ENCODE results near the gene RIIAD1.

DNA sequence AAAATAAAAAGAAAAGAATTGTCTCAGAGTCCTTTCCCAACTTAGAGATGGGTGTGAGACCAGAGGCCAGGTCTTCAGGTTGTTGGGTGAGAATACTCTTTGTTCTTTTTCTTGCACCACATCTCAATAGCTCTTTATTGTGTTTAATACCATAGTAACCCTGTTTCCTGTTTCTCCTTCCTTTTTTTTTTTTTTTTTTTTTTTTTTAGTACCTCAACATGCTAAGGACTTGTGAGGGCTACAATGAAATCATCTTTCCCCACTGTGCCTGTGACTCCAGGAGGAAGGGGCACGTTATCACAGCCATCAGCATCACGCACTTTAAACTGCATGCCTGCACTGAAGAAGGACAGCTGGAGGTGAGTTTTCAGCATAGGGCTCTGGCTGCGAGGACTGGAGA is 29.1 kb upstream of the RIIAD1 start:
- no peak for TF ChIP-seq YY1 (IDR thresholded peaks at IDR 0.05; ENCODE audit: insufficient read depth, insufficient read length)
- no peak for TF ChIP-seq ZNF274 (IDR thresholded peaks at IDR 0.05; ENCODE audit: low read depth, low read length)
- TF ChIP-seq SUZ12 (IDR thresholded peaks at IDR 0.05; ENCODE audit: extremely low read depth, insufficient read depth, insufficient read length): no peak
